ENCODE measurements around the gene GALNT1. TPM values are rescaled to one million over a fixed set of nuclear protein-coding genes. Genes with fewer than 3 reads are reported as not detected.

GALNT1 gene
- total and polyA plus RNA-seq, 10 of the 15 experiments (the other 5 are each of a cell fraction or from before 2014, with no cell fraction given), result 8.0 to 53.7 (median 29.9) TPM

DNA sequence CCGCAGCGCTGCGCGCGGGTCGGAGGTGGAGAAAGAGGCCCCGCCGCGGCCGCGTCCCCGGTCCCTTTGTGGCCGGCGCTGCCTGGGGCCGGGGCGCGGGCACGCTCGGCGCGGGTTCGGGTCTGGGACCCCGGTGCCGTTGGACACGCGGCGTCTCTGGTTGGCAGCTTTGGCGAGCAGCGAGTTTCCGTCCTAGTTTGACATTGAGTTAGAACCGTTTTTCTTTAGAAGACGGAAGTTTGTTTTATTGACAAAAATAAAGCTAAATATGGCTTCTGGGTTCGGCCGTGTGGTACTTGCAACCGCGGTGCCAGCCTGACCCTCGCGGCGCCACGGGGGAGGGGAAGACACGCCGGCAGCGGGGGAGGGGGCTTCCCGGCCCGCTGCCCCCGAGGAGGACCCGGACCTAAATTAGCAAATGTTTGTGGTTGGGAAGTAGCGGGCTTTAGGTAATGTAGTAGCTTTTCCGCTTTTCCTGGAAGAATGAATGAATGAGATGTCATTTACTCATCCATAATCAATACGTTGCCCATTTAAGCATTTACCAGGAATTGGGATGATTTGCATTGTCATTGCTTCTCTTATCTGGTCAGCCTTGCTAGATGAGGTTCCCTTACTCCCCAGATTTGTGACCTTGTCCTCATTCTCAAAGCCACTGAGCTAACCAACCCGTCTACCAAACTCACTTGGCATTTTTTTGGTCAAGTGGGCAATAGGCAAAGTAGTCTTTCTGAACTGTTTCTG lies 530 bp downstream of the GALNT1 start (continued):
- no peak for TF ChIP-seq NBN (IDR thresholded peaks at IDR 0.05)
- TF ChIP-seq ESRRA (IDR thresholded peaks at IDR 0.05; ENCODE audit: low read length), result no peak
- no peak for TF ChIP-seq PBX3 (IDR thresholded peaks at IDR 0.05; ENCODE audit: insufficient replicate concordance, low read depth, low read length)

- peak overlapping the region; percentile 97 for H3K4me2 ChIP-seq (ENCODE audit: control insufficient read depth, insufficient read depth)
- no peak overlapping the region for H3K27ac ChIP-seq (ENCODE audit: control insufficient read depth, insufficient read depth)
- intact Hi-C loops (cut with micrococcal nuclease; ENCODE audit: unreplicated experiment) (loop anchor here (2.0 to 10.0 kb wide), 3 partner anchors 82 to 172 kb away; no protein-coding TSS in a partner anchor), in situ Hi-C loops (cut with MboI) (loop anchor here (10.0 to 25.0 kb wide), 2 partner anchors 392 to 1229 kb away; partner anchors contain the start of gene RMP24)
- no TSS peak for BruUV-seq (replicated peaks)
- H4K20me1 ChIP-seq (ENCODE audit: control insufficient read depth, insufficient read depth), result no peaks in the 10 kb centered on the region; the same call in 1 of the 2 replicates
- TF ChIP-seq POU2F2 (IDR thresholded peaks at IDR 0.05; ENCODE audit: borderline replicate concordance, low read depth, low read length) (peak; percentile 66; the same call in 2 of the 3 replicates), SMC3 (IDR thresholded peaks at IDR 0.05; ENCODE audit: borderline replicate concordance, low read length) (no peak), STAT3 (IDR thresholded peaks at IDR 0.05; ENCODE audit: low read depth, low read length) (no peak), LARP7 (IDR thresholded peaks at IDR 0.05) (no peak), CBFB (IDR thresholded peaks at IDR 0.05; ENCODE audit: low read depth) (no peak)
- TF ChIP-seq, protein P1, sequence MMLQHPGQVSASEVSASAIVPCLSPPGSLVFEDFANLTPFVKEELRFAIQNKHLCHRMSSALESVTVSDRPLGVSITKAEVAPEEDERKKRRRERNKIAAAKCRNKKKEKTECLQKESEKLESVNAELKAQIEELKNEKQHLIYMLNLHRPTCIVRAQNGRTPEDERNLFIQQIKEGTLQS (IDR thresholded peaks at IDR 0.05; ENCODE audit: borderline replicate concordance, extremely low read depth, low read depth, low read length), result no peak
- peak; percentile 32 for ATAC-seq
- H3K4me3 ChIP-seq, result peak overlapping the region; percentile 99
- H3K4me1 ChIP-seq (ENCODE audit: control insufficient read depth, insufficient read depth, low read length), result peaks cover 6% of the 10 kb centered on the region; the same call in 1 of the 2 replicates
- DNase-seq (ENCODE audit: low read depth, low spot score), result no peak
- CTCF ChIA-PET, result interaction anchor here (0.7 to 1.3 kb wide), 5 partner anchors 12 to 93 kb away, joined by 3 to 4 read pairs (median 3); no protein-coding TSS in a partner anchor
- H3K27me3 ChIP-seq (replicated peaks in 1 of 2; ENCODE audit: control insufficient read depth in 2 of 2, insufficient read depth in 2 of 2, low read length in 1 of 2), result no peaks in the 10 kb centered on the region
- RAD21 ChIA-PET (ENCODE audit: unreplicated experiment), result interaction anchor here (0.7 to 2.5 kb wide), 11 partner anchors 9 to 174 kb away, joined by 3 to 8 read pairs (median 3); no protein-coding TSS in a partner anchor
- SMC1A ChIA-PET (ENCODE audit: uncharacterized antibody, unreplicated experiment), result interaction anchor here (0.6 to 2.7 kb wide), 26 partner anchors 8 to 194 kb away, joined by 3 to 12 read pairs (median 4); no protein-coding TSS in a partner anchor
- H2AFZ ChIP-seq (ENCODE audit: control insufficient read depth, low read depth, low read length), result no peak overlapping the region
- 40% methylated on average over 6 of the region's 6 CpGs for WGBS (ENCODE audit: insufficient coverage, insufficient replicate concordance, low lambda C conversion rate, missing lambda C conversion rate)
- no peaks in the 10 kb centered on the region for H3K36me3 ChIP-seq (ENCODE audit: control insufficient read depth in 2 of 2, insufficient read depth in 2 of 2, low read length in 1 of 2)
- peaks cover 8% of the 10 kb centered on the region for H3K9me3 ChIP-seq (replicated peaks; ENCODE audit: control insufficient read depth, insufficient read depth, low read length)
- H3K79me2 ChIP-seq (ENCODE audit: control insufficient read depth, insufficient read depth, low read length), result peaks cover 19% of the 10 kb centered on the region
- POLR2A ChIA-PET, result interaction anchor here (1.2 to 2.8 kb wide), 3 partner anchors 9 to 37 kb away, joined by 4 to 7 read pairs (median 5); no protein-coding TSS in a partner anchor
- FAIRE-seq, result no peak
- H3K9ac ChIP-seq (ENCODE audit: control insufficient read depth, insufficient read depth, low read length), result no peak overlapping the region; the same call in 1 of the 2 replicates
Observed at GRCh38 chr18:35582899-35583558, 1.5 kb downstream of the GALNT1 start.
